Naive thymus-derived CD8-positive, alpha-beta T cell (primary cell): ENCODE results near the gene GATD1. TPM values are rescaled to one million over a fixed set of nuclear protein-coding genes. Genes with fewer than 3 reads are reported as not detected.
A peak's percentile ranks its signal among the peaks of the same experiment; 100 is the strongest.

Experiments used
- ATAC-seq, 2 donors: fragments of 150-1000 bp; cut with Tn5 transposase in 1 of 2; sonication (Bioruptor Pico), chemical (Tn5 transposase) in 1 of 2; 1 replicate in 1 of 2; 2 replicates in 1 of 2; pipeline ENCODE4 v1.10.0; 2021; ENCODE audit warnings: mild to moderate bottlenecking in 2 of 2, moderate library complexity in 2 of 2
- POLR2A ChIA-PET: fragments of 350-600 bp; sonication (Branson Sonifier 250); formaldehyde crosslinking; loops from one replicate; lab custom pipeline; 2021; ENCODE audit warnings: antibody characterized with exemption; lab: Charles Lee
- DNase-seq, 10 donors: peaks; one replicate each; pipeline versions ENCODE4 v3.0.0 to v3.0.0-alpha.2; 2020 to 2022
- H3K27ac Mint-ChIP-seq, 10 donors: one replicate each; pipeline ENCODE4 v1.8.0; 2020 to 2022; ENCODE audit warnings: mild to moderate bottlenecking in 10 of 10, mixed read lengths in 10 of 10, moderate library complexity in 4 of 10, inconsistent platforms in 1 of 10
- H3K27me3 Mint-ChIP-seq, 5 donors: one replicate each; pipeline ENCODE4 v1.8.0; 2021 to 2022; ENCODE audit warnings: mixed read lengths in 5 of 5
- H3K36me3 Mint-ChIP-seq, 3 donors: one replicate each; pipeline ENCODE4 v1.8.0; 2020 to 2022; ENCODE audit warnings: mixed read lengths in 3 of 3, mild to moderate bottlenecking in 2 of 3, inconsistent platforms in 1 of 3
- H3K4me1 Mint-ChIP-seq, 4 donors: one replicate each; pipeline ENCODE4 v1.8.0; 2021 to 2022; ENCODE audit warnings: mixed read lengths in 4 of 4
- H3K4me3 Mint-ChIP-seq, 10 donors: one replicate each; pipeline ENCODE4 v1.8.0; 2020 to 2022; ENCODE audit warnings: mild to moderate bottlenecking in 10 of 10, mixed read lengths in 10 of 10, moderate library complexity in 6 of 10, inconsistent platforms in 1 of 10
- H3K9me3 Mint-ChIP-seq, 9 donors: one replicate each; pipeline ENCODE4 v1.8.0; 2020 to 2022; ENCODE audit warnings: mixed read lengths in 9 of 9, mild to moderate bottlenecking in 3 of 9, inconsistent platforms in 1 of 9, moderate library complexity in 1 of 9
- polyA plus RNA-seq, 3 donors: library from polyadenylated mRNA; unstranded; fragments of 300-500 nt; fragmentation: Illumina TruSeq; gene quantifications; one replicate each; pipeline ENCODE4 v1.2.3, GENCODE V29; 2021
- total RNA-seq, 8 experiments: library from RNA in 2 of 8; stranded (reverse) in 2 of 8; gene quantifications; one replicate each; pipeline ENCODE4 v1.2.3 and lab custom pipeline; 2021 to 2026

The GATD1 gene
- total and polyA plus RNA-seq, 5 experiments from 2014 or later = 7.2 to 65.6 (median 20.7) TPM

DNA sequence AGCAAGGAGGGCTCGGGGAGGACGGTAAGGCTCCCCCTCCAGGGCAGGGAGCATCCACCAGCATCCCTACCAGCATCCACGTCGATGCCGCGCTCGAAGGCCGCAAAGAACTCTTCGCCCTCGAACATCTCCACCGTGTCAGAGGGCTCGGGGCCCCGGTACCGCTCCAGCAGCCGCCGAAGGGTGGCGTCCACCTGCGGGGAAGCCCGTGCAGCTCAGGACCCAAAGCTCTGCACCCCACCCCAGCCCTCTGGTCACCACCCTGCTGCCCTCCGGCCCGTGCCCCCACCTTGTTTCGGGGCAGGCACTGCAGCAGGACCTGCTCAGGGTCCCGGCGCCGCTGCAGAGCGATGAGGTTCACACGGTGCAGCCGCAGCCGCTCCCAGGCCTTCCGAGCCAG lies 23.2 kb upstream of the GATD1 start:
- H3K27me3 Mint-ChIP-seq = no peaks in the 10 kb centered on the region
- H3K9me3 Mint-ChIP-seq = no peaks in the 10 kb centered on the region
- no peak overlapping the region for H3K27ac Mint-ChIP-seq
- H3K4me1 Mint-ChIP-seq = peaks cover 4 to 34% (median 21%) of the 10 kb centered on the region in 4 donors
- peaks cover 0 to 2% (median 0%) of the 10 kb centered on the region in 3 donors for H3K36me3 Mint-ChIP-seq
- DNase-seq (no peak), ATAC-seq (no peak)
- H3K4me3 Mint-ChIP-seq = peak overlapping the region in 1 of 10 donors; percentile 10
- POLR2A ChIA-PET = interaction anchor here (0.5 to 1.5 kb wide), 3 partner anchors 13 to 211 kb away, joined by 3 to 4 read pairs (median 4); no protein-coding TSS in a partner anchor

GRCh38 chr11:799641-800316 lies 22.5 kb upstream of the GATD1 start:
- Mint-ChIP-seq H3K4me1 (peaks cover 4 to 34% (median 21%) of the 10 kb centered on the region in 4 donors), H3K27ac (no peak overlapping the region), H3K36me3 (peaks cover 0 to 2% (median 0%) of the 10 kb centered on the region in 3 donors), H3K4me3 (peak overlapping the region in 1 of 10 donors; percentile 48), H3K27me3 (no peaks in the 10 kb centered on the region), H3K9me3 (no peaks in the 10 kb centered on the region)
- POLR2A ChIA-PET = interaction anchor here (1.2 to 1.8 kb wide), 5 partner anchors 10 to 23 kb away, joined by 3 to 9 read pairs (median 4); partner anchors contain the start of genes PNPLA2 and RPLP2
- no peak for DNase-seq
- ATAC-seq = no peak

GRCh38 chr11:798093-798713 lies 20.9 kb upstream of the GATD1 start, which contains the start of gene SLC25A22:
Gene SLC25A22, minus strand, starts transcription at chr11:798281. Its CDS starts 3,275 bp downstream, at chr11:795006.
- H3K36me3 Mint-ChIP-seq = peaks cover 0 to 3% (median 0%) of the 10 kb centered on the region in 3 donors
- no peaks in the 10 kb centered on the region for H3K9me3 Mint-ChIP-seq
- POLR2A ChIA-PET = interaction anchor here (0.5 to 3.2 kb wide), 9 partner anchors 10 to 262 kb away, joined by 3 to 29 read pairs (median 4); partner anchors contain the start of genes GATD1, HRAS, LRRC56 and PNPLA2
- H3K4me3 Mint-ChIP-seq = peak within 1 kb of the TSS; percentile 84 to 97 (median 90)
- peak within 1 kb of the TSS; percentile 82 to 98 (median 94) for H3K27ac Mint-ChIP-seq
- DNase-seq (peak; percentile 71 to 89 (median 84)), ATAC-seq (peak; percentile 57 to 58)
- peaks cover 4 to 29% (median 20%) of the 10 kb centered on the region in 4 donors for H3K4me1 Mint-ChIP-seq
- no peaks in the 10 kb centered on the region for H3K27me3 Mint-ChIP-seq

DNA sequence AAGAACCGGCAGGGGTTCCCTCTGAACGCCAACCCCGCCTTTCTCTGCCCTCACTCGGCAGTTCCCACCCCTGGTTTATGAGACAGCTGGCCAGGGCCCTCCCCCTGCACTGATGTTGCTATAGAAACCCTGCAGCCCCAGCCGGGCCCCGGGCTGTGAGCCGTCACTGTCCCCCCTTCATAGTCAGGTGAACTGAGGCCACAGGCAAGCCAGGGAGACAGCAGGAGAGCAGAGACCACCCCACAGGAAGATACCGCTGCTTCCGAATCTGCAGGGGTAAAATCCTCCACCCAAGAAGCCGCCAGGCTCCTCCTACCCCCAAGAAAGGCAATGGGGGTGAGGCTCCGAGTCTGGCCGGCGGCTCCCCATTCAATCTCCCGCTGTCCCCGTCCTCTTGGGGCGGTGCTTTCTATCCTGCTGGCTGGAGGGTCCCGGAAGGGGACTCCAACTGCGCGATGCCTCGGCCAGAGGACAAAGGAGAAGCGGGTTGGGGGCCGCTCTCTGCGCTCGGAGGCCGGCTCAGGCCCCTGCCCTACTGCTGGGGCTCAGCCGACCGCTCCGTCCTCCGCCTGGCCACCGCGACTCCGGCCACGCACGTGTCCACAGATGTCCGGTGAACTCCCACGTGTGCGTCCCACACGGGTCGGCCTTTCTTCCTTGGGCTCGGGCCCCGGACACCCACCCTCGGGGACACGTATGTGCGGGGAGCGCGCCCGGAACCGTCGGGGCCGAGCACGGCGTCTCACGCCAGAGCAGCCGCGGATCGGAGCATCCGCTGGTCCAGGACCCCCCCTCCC lies 20.2 kb upstream of the GATD1 start:
- H3K9me3 Mint-ChIP-seq = no peaks in the 10 kb centered on the region
- peak overlapping the region; percentile 84 to 97 (median 90) for H3K4me3 Mint-ChIP-seq
- peak; percentile 62 to 92 (median 82) for DNase-seq
- POLR2A ChIA-PET = interaction anchor here (0.5 to 3.2 kb wide), 12 partner anchors 9 to 261 kb away, joined by 3 to 29 read pairs (median 8); partner anchors contain the start of genes DEAF1, GATD1, HRAS and LRRC56
- peaks cover 0 to 9% (median 0%) of the 10 kb centered on the region in 3 donors for H3K36me3 Mint-ChIP-seq
- ATAC-seq = peak; percentile 63 to 69
- H3K4me1 Mint-ChIP-seq = peaks cover 4 to 29% (median 19%) of the 10 kb centered on the region in 4 donors
- peak overlapping the region; percentile 82 to 98 (median 94) for H3K27ac Mint-ChIP-seq
- H3K27me3 Mint-ChIP-seq = no peaks in the 10 kb centered on the region

DNA sequence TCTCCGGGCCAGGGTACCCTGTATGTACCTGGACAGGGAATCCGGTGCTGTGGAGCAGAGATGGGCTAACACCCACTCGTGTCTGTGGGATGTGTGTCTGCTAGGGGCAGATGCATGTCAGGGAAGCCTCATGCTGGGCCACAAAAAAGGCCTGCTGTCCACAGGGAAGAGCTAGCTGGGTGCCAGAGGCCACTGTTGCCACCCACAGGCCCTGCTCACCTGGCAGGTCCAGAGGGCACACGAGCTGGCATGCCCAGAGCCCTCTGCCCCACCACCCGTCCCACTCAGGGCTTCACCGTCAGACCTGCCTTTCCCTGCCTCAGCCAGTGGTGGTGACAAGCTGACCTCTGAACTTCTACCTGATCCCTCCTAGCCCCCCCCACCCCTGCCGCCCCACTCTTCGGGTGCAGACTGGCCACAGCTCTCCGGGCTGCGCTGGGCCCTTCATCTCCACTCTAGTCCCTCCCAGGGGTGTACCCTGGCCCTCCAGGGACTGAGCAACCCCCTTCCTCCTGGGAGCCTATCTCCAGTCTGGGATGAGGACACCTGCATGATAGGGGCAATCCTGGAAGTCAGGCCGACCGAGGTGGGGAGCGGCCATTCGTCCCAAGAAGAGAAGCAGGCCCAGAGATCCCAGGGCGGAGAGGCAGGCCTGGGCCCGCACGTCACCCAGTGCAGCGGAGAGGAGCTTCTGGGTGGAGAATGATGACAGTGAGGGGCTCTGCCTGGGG lies 19.4 kb upstream of the GATD1 start:
- no peaks in the 10 kb centered on the region for H3K9me3 Mint-ChIP-seq
- no peaks in the 10 kb centered on the region for H3K27me3 Mint-ChIP-seq
- peak overlapping the region; percentile 84 to 97 (median 90) for H3K4me3 Mint-ChIP-seq
- DNase-seq = no peak
- POLR2A ChIA-PET = interaction anchor here (1.0 to 3.2 kb wide), 12 partner anchors 8 to 260 kb away, joined by 3 to 29 read pairs (median 8); partner anchors contain the start of genes DEAF1, GATD1, HRAS and LRRC56
- peaks cover 0 to 12% (median 0%) of the 10 kb centered on the region in 3 donors for H3K36me3 Mint-ChIP-seq
- H3K27ac Mint-ChIP-seq = peak overlapping the region; percentile 82 to 98 (median 94)
- ATAC-seq = peak in 1 of 2 donors; percentile 1
- H3K4me1 Mint-ChIP-seq = peaks cover 4 to 26% (median 19%) of the 10 kb centered on the region in 4 donors

DNA sequence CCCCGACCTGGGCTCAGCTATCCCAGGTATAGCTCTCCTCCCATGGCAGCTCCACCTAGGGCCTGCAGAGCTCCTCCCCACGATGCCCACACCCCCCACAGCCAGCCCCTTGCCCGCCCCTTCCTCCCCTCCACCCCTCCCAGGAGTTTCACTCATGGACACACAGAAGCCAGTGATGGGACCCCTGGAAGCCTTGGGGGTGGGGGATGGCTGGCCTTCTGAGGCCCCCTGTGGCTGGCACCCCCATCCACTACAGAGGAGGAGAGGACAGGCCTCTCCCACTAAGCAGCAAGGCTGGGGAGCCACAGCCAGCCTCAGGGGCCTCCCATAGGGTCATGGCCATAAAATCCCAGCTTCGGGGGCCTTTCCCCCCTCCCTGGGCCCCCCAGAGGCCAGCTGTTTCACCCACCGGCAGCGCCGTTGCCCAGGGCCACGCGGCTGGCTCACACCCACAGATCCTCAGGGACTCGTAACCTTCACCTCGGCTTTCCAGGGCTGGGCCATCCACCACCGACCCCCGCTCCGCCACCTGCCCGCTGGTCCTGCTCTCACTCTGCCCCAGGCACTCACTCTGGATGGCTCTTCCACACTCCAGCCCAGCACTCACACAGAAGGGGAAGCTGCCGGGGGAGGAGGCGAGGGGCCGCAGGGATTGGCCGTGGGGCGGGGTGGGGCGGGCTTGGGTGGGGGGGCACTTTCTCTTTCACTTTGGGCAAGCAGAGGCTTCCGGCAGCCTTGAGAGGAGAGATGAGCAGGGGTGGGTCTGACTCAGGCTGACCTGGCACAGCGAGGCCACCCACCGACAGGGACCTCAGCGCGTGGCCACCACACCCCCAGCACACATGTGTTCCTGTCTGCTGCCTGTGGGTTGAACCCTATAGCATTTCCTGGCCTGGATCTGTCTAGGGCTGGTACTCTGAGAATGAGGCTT lies 18.6 kb upstream of the GATD1 start:
- H3K27me3 Mint-ChIP-seq = peaks cover 0 to 1% (median 0%) of the 10 kb centered on the region in 5 donors
- peak overlapping the region; percentile 84 to 97 (median 90) for H3K4me3 Mint-ChIP-seq
- H3K36me3 Mint-ChIP-seq = peaks cover 0 to 16% (median 4%) of the 10 kb centered on the region in 3 donors
- POLR2A ChIA-PET = interaction anchor here (0.6 to 3.2 kb wide), 12 partner anchors 9 to 1507 kb away, joined by 3 to 29 read pairs (median 8); partner anchors contain the start of genes DEAF1, GATD1, PIDD1 and PNPLA2
- ATAC-seq = peak; percentile 38 to 42
- no peaks in the 10 kb centered on the region for H3K9me3 Mint-ChIP-seq
- peak; percentile 55 to 87 (median 70) for DNase-seq
- peak overlapping the region; percentile 72 to 98 (median 94) for H3K27ac Mint-ChIP-seq
- H3K4me1 Mint-ChIP-seq = peaks cover 4 to 24% (median 19%) of the 10 kb centered on the region in 4 donors

DNA sequence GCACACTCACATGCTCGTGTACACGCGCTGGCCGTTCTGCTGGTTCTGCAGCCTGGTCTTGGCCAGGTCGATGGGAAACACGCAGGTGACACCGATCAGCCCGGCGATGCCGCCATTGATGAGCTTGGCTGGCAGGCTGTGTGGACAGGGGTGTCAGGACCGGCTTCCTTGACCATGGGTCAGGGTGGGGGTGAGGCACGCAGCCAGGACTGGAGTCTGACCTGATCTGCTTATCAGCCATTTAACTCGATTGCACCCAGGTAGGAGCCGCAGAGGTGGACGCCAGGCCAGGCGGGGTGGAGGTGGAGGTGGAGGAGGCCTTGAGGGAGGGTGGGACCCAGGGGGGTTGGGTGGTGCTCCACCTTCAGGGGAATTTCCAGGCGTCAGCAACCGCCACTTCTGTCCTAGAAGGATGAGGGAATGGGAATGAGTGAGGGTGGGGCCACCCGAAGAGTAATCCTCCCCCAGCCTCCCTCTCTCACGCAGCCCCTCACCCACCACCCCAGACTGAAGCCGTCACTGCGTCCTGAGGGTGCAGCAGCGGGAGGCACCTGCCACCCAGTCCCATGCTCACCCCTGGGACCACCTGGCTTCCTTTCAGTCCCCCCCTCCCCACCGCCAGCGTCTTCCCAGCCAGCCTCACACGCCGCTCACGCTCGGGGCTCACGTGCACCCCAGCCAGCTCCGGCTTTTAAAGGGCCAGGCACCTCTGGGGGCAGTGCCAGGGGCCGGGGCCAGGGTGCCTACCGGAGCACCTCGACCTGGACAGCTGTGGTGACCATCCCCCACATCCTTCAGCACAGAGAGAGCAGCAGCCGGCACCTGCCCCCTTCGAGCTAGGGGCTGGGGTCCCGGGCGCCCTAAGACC lies 17.7 kb upstream of the GATD1 start:
- H3K4me3 Mint-ChIP-seq = peak overlapping the region; percentile 42 to 97 (median 62)
- H3K36me3 Mint-ChIP-seq = peaks cover 0 to 16% (median 4%) of the 10 kb centered on the region in 3 donors
- POLR2A ChIA-PET = interaction anchor here (0.6 to 3.2 kb wide), 12 partner anchors 9 to 1507 kb away, joined by 3 to 29 read pairs (median 7); partner anchors contain the start of genes DEAF1, GATD1, PIDD1 and PNPLA2
- peaks cover 4 to 21% (median 19%) of the 10 kb centered on the region in 4 donors for H3K4me1 Mint-ChIP-seq
- H3K27me3 Mint-ChIP-seq = peaks cover 0 to 1% (median 0%) of the 10 kb centered on the region in 5 donors
- ATAC-seq = no peak
- peak overlapping the region in 1 of 10 donors; percentile 29 for H3K27ac Mint-ChIP-seq
- no peak for DNase-seq
- H3K9me3 Mint-ChIP-seq = no peaks in the 10 kb centered on the region

GRCh38 chr11:794013-794765 lies 16.9 kb upstream of the GATD1 start:
- Mint-ChIP-seq H3K4me3 (peak overlapping the region; percentile 14 to 94 (median 40)), H3K27ac (no peak overlapping the region)
- POLR2A ChIA-PET = interaction anchor here (0.8 to 1.4 kb wide), 3 partner anchors 9 to 35 kb away, joined by 3 to 5 read pairs (median 3); partner anchors contain the start of gene GATD1

GRCh38 chr11:793556-793955 lies 16.3 kb upstream of the GATD1 start:
- Mint-ChIP-seq H3K4me1 (peaks cover 4 to 24% (median 22%) of the 10 kb centered on the region in 4 donors), H3K4me3 (peak overlapping the region in 6 of 10 donors; percentile 6 to 76 (median 26)), H3K36me3 (peaks cover 0 to 16% (median 4%) of the 10 kb centered on the region in 3 donors), H3K27me3 (peaks cover 0 to 5% (median 0%) of the 10 kb centered on the region in 5 donors), H3K9me3 (no peaks in the 10 kb centered on the region), H3K27ac (no peak overlapping the region)
- DNase-seq = no peak
- POLR2A ChIA-PET = interaction anchor here (1.0 to 1.2 kb wide), 2 partner anchors 10 to 16 kb away, joined by 3 to 5 read pairs; partner anchors contain the start of gene GATD1
- ATAC-seq = no peak

More at GRCh38 chr11:794013-794765, 16.9 kb upstream of the GATD1 start:
- peaks cover 4 to 21% (median 19%) of the 10 kb centered on the region in 4 donors for H3K4me1 Mint-ChIP-seq
- H3K27me3 Mint-ChIP-seq = peaks cover 0 to 1% (median 0%) of the 10 kb centered on the region in 5 donors
- ATAC-seq (no peak), DNase-seq (no peak)
- peaks cover 0 to 16% (median 4%) of the 10 kb centered on the region in 3 donors for H3K36me3 Mint-ChIP-seq
- no peaks in the 10 kb centered on the region for H3K9me3 Mint-ChIP-seq
